Stimulated activated CD8-positive, alpha-beta memory T cell treated with anti-CD3 and anti-CD28 coated beads, Interleukin-12 subunit alpha, Interleukin-12 subunit beta, amount 100 ng/mL, for 24 hours (primary cell): ENCODE measurements around the gene GSTO2.

Source experiments
- DNase-seq: peaks from one replicate; pipeline ENCODE4 v3.0.0-alpha.2; 2020; ENCODE audit errors: extremely low read depth

GSTO2 gene

GRCh38 chr10:104253606-104254410, 15.2 kb upstream of the GSTO2 start:
- DNase-seq: no peak

- no peak for DNase-seq
These were observed 14.3 kb upstream of the GSTO2 start, which contains the start of gene GSTO1 for GRCh38 chr10:104254493-104255310. GSTO1 (plus strand) TSS chr10:104254892; CDS start chr10:104254929, 37 bp downstream.

GRCh38 chr10:104255311-104255981, 13.5 kb upstream of the GSTO2 start:
- DNase-seq: no peak

GRCh38 chr10:104256335-104256961, 12.5 kb upstream of the GSTO2 start:
- no peak for DNase-seq

GRCh38 chr10:104257235-104257634, 11.7 kb upstream of the GSTO2 start:
- DNase-seq: no peak

- DNase-seq: no peak
These were observed 10.8 kb upstream of the GSTO2 start for GRCh38 chr10:104258209-104258608.

- DNase-seq: no peak
These were observed 9.5 kb upstream of the GSTO2 start for GRCh38 chr10:104259456-104259855.

- no peak for DNase-seq
These were observed 8.8 kb upstream of the GSTO2 start for GRCh38 chr10:104259999-104260774.

GRCh38 chr10:104260775-104261115, 8.2 kb upstream of the GSTO2 start:
- no peak for DNase-seq

- no peak for DNase-seq
These were observed 6.9 kb upstream of the GSTO2 start for GRCh38 chr10:104262055-104262454.

- no peak for DNase-seq
These were observed 4.2 kb upstream of the GSTO2 start for GRCh38 chr10:104264783-104265182.

- DNase-seq: no peak
These were observed 1.1 kb upstream of the GSTO2 start for GRCh38 chr10:104267721-104268404.

- no peak for DNase-seq
These were observed 625 bp upstream of the GSTO2 start for GRCh38 chr10:104268405-104268712.

GRCh38 chr10:104273286-104273685, 4.3 kb downstream of the GSTO2 start:
- no peak for DNase-seq

- DNase-seq: no peak
These were observed 5.1 kb downstream of the GSTO2 start for GRCh38 chr10:104273899-104274575.

- DNase-seq: no peak
These were observed 6.1 kb downstream of the GSTO2 start for GRCh38 chr10:104274762-104275721.

- DNase-seq: no peak
These were observed 7.2 kb downstream of the GSTO2 start for GRCh38 chr10:104276192-104276591.

GRCh38 chr10:104277785-104278184, 8.8 kb downstream of the GSTO2 start:
- no peak for DNase-seq
